CD4-positive, CD25-positive, alpha-beta regulatory T cell (primary cell): Measurements from ENCODE around the gene EMC8. TPM values are rescaled to one million over a fixed set of nuclear protein-coding genes. Genes with fewer than 3 reads are reported as not detected.
"Not testable (repeated sequence)": the region's sequence is repeated elsewhere in the genome, so short reads cannot be mapped to it uniquely, and the experiment has no call there.

Experiments used
- ATAC-seq, 2 donors: fragments of 150-1000 bp; cut with Tn5 transposase; one replicate each; pipeline ENCODE4 v1.10.0; 2021; ENCODE audit warnings: low read depth in 2 of 2, moderate number of reproducible peaks in 2 of 2, moderate library complexity in 1 of 2
- DNase-seq, 3 donors: peaks; one replicate each; pipeline versions ENCODE4 v3.0.0 to v3.0.0-alpha.2; 2012 to 2022; ENCODE audit warnings: mixed read lengths in 1 of 3
- H3K27ac ChIP-seq: one replicate; pipeline ENCODE4 v1.7.0; 2013; ENCODE audit warnings: mild to moderate bottlenecking, low read length; ENCODE audit not compliant: insufficient read depth, poor library complexity, severe bottlenecking
- H3K27me3 ChIP-seq: one replicate; pipeline ENCODE4 v1.7.0; 2013; ENCODE audit warnings: low read length; ENCODE audit not compliant: control insufficient read depth, insufficient read depth
- H3K36me3 ChIP-seq: one replicate; pipeline ENCODE4 v1.7.0; 2013; ENCODE audit warnings: mild to moderate bottlenecking, low read length, moderate library complexity; ENCODE audit not compliant: control insufficient read depth, insufficient read depth
- H3K4me1 ChIP-seq: 2 replicates; pipeline ENCODE4 v1.7.0; 2013; ENCODE audit warnings: mild to moderate bottlenecking, low read length; ENCODE audit not compliant: insufficient read depth, control insufficient read depth, poor library complexity, severe bottlenecking
- H3K4me3 ChIP-seq: one replicate; pipeline ENCODE4 v1.7.0; 2013; ENCODE audit warnings: low read depth, mild to moderate bottlenecking, low read length, moderate library complexity
- H3K9me3 ChIP-seq, 2 experiments: 1 replicate in 1 of 2; 2 replicates in 1 of 2; pipeline ENCODE4 v1.7.0; 2013; ENCODE audit warnings: low read length in 2 of 2, mild to moderate bottlenecking in 1 of 2, moderate library complexity in 1 of 2; ENCODE audit not compliant: control insufficient read depth in 2 of 2
- H3K27ac Mint-ChIP-seq, 3 donors: one replicate each; pipeline ENCODE4 v1.8.0; 2020 to 2022; ENCODE audit warnings: mild to moderate bottlenecking in 3 of 3, mixed read lengths in 3 of 3, moderate library complexity in 2 of 3
- H3K27me3 Mint-ChIP-seq: one replicate; pipeline ENCODE4 v1.8.0; 2022; ENCODE audit warnings: mild to moderate bottlenecking, mixed read lengths
- H3K36me3 Mint-ChIP-seq: one replicate; pipeline ENCODE4 v1.8.0; 2020; ENCODE audit warnings: mixed read lengths
- H3K4me1 Mint-ChIP-seq, 4 donors: one replicate each; pipeline ENCODE4 v1.8.0; 2020 to 2022; ENCODE audit warnings: mixed read lengths in 4 of 4, mild to moderate bottlenecking in 1 of 4
- H3K4me3 Mint-ChIP-seq, 4 donors: one replicate each; pipeline ENCODE4 v1.8.0; 2020 to 2022; ENCODE audit warnings: mild to moderate bottlenecking in 4 of 4, mixed read lengths in 4 of 4, moderate library complexity in 3 of 4
- H3K9me3 Mint-ChIP-seq, 7 donors: one replicate each; pipeline ENCODE4 v1.8.0; 2020 to 2022; ENCODE audit warnings: mixed read lengths in 7 of 7, mild to moderate bottlenecking in 3 of 7, moderate library complexity in 2 of 7
- polyA plus RNA-seq, 4 donors: library from polyadenylated mRNA; unstranded; fragments of 300-500 nt; fragmentation: Illumina TruSeq; gene quantifications; one replicate each; pipeline ENCODE4 v1.2.3, GENCODE V29; 2021
- total RNA-seq: library from RNA; stranded (reverse); gene quantifications from one replicate; pipeline ENCODE4 v1.2.3, GENCODE V29; 2022

The EMC8 gene
- total and polyA plus RNA-seq, 5 donors from 2014 or later, result 23.7 to 36.9 (median 28.8) TPM

DNA sequence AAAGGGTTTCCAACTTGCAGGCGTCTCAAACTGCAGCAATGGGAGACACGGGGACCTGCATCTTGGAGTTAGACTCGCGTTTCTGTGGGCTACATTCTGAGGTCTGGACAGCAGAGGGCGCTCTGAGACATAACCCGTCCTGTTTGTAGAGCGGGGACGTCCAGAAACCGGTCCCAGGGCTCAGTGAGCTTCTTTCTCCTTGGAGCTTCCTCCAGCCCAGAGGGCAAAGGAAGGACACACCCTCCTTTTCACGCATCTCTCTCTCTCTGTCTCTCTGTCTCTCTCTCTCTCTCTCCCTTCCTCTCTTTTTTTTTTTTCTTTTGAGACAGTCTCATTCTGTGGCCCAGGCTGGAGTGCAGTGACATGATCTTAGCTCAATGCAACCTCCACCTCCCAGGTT, 19.9 kb upstream of the EMC8 start:
- Histone ChIP-seq H3K9me3 (no peaks in the 10 kb centered on the region), H3K4me1 (no peaks in the 10 kb centered on the region), H3K36me3 (no peaks in the 10 kb centered on the region), H3K27me3 (no peaks in the 10 kb centered on the region), H3K27ac (no peak overlapping the region), H3K4me3 (no peak overlapping the region)
- no peaks in the 10 kb centered on the region for H3K36me3 Mint-ChIP-seq
- peak overlapping the region in 2 of 4 donors; percentile 4 to 38 for H3K4me3 Mint-ChIP-seq
- no peak overlapping the region for H3K27ac Mint-ChIP-seq
- H3K9me3 Mint-ChIP-seq, result no peaks in the 10 kb centered on the region
- ATAC-seq (peak; percentile 56), DNase-seq (peak; percentile 64 to 80 (median 72))
- H3K4me1 Mint-ChIP-seq, result peaks cover 0 to 6% (median 0%) of the 10 kb centered on the region in 4 donors
- peaks cover 16% of the 10 kb centered on the region for H3K27me3 Mint-ChIP-seq

DNA sequence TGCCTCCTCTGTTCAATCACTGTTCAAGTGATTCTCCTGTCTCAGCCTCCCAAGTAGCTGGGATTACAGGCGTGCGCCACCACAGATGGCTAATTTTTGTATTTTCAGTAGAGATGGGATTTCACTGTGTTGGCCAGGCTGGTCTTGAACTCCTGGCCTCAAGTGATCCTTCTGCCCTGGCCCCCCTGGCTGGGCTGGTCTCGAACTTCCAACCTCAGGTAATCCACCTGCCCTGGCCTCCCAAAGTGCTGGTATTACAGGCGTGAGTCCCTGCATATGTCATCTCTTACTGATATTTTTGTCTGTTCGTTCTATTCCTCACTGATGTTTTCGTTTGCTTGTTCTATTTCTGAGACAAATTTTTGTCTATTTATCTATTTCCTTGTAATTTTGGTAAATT, 17.9 kb upstream of the EMC8 start:
- H3K27ac ChIP-seq, H3K4me1 ChIP-seq, H3K27ac Mint-ChIP-seq, H3K9me3 ChIP-seq, H3K9me3 Mint-ChIP-seq, ATAC-seq, H3K36me3 Mint-ChIP-seq, H3K36me3 ChIP-seq, H3K27me3 ChIP-seq, DNase-seq, H3K4me3 Mint-ChIP-seq, H3K4me3 ChIP-seq, H3K4me1 Mint-ChIP-seq: not testable (repeated sequence)
- peaks cover 25% of the 10 kb centered on the region for H3K27me3 Mint-ChIP-seq

DNA sequence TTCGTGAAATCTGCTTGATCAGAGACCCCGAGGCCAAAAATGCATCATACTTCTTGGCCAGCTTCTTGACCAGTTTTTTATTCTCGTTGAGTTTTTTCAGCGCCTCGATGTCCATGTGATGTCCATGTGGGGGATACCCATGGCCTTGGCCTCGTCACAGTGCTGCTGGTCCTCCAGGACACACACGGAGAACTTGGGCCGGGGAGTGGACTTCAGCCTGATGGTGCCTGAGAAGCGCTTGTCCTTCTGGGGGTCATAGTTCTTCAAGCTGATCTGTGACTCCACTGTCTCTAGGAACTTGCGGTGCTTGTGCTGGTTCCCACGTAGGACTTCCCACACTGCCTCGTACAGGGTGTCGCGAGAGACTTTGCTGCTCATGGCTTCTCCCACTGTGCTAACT, 16.8 kb upstream of the EMC8 start:
- H3K4me3 Mint-ChIP-seq, result no peak overlapping the region
- ATAC-seq (no peak), DNase-seq (no peak)
- H3K27ac Mint-ChIP-seq, result no peak overlapping the region
- Histone ChIP-seq H3K27ac (no peak overlapping the region), H3K9me3 (no peaks in the 10 kb centered on the region), H3K4me1 (no peaks in the 10 kb centered on the region), H3K4me3 (no peak overlapping the region), H3K36me3 (no peaks in the 10 kb centered on the region), H3K27me3 (no peaks in the 10 kb centered on the region)
- H3K36me3 Mint-ChIP-seq, result no peaks in the 10 kb centered on the region
- H3K4me1 Mint-ChIP-seq, result peaks cover 0 to 6% (median 0%) of the 10 kb centered on the region in 4 donors
- no peaks in the 10 kb centered on the region for H3K9me3 Mint-ChIP-seq
- peaks cover 27% of the 10 kb centered on the region for H3K27me3 Mint-ChIP-seq

DNA sequence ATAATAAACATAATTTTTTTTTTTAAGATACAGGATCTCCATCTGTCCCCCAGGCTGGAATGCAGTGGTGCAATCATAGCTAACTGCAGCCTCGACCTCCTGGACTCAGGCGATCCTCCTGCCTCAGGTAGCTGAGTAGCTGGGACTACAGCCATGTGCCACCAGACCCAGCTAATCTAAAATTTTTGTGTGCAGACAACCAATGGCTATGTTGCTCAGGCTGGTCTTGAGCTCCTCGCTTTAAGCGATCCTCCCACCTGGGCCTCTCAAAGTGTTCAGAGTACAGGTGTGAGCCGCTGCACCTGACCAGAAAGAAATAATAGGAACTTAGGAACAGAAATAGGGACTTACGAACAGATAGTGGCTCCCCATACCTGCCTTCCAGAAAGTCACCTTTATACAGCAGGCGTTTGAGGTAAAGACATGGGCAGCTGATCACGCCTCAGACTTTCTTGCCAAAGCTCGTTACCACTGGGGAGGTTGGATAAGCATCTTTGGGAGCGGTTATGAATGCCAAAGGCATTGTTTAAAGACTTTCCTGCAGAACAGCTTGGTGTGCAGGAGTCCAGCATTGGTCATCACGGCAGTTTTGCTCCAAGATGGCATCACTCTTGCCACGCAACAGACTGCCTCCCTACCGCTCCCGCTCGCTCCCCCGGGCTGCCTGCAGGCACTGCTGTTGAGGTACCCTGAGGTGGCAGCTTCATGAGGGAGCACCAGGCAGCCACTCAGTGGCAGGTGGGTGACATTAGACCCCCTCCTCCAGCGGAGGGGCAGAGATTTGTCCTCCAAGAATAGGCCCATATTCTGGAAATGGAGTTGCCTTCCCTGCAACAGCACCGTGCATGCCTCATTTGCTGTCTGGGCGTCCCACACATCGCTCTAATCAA, 13.7 kb upstream of the EMC8 start:
- H3K4me3 Mint-ChIP-seq, result no peak overlapping the region
- H3K9me3 Mint-ChIP-seq, result peaks cover 0 to 1% (median 0%) of the 10 kb centered on the region in 7 donors
- ATAC-seq, result no peak
- H3K4me3 ChIP-seq, result no peak overlapping the region
- no peak overlapping the region for H3K27ac ChIP-seq
- no peaks in the 10 kb centered on the region for H3K4me1 ChIP-seq
- H3K27ac Mint-ChIP-seq, result no peak overlapping the region
- H3K9me3 ChIP-seq, result no peaks in the 10 kb centered on the region
- peaks cover 22% of the 10 kb centered on the region for H3K27me3 Mint-ChIP-seq
- peaks cover 4% of the 10 kb centered on the region for H3K36me3 Mint-ChIP-seq
- no peaks in the 10 kb centered on the region for H3K27me3 ChIP-seq
- H3K4me1 Mint-ChIP-seq, result no peaks in the 10 kb centered on the region
- H3K36me3 ChIP-seq, result no peaks in the 10 kb centered on the region
- DNase-seq, result no peak

GRCh38 chr16:85812031-85812807, 12.9 kb upstream of the EMC8 start:
- Mint-ChIP-seq H3K9me3 (peaks cover 0 to 1% (median 0%) of the 10 kb centered on the region in 7 donors), H3K4me3 (no peak overlapping the region), H3K27ac (no peak overlapping the region), H3K4me1 (no peaks in the 10 kb centered on the region), H3K36me3 (peaks cover 4% of the 10 kb centered on the region), H3K27me3 (peaks cover 22% of the 10 kb centered on the region)
- Histone ChIP-seq H3K36me3 (peaks cover under 1% of the 10 kb centered on the region), H3K4me1 (no peaks in the 10 kb centered on the region), H3K27me3 (no peaks in the 10 kb centered on the region), H3K4me3 (no peak overlapping the region), H3K9me3 (no peaks in the 10 kb centered on the region), H3K27ac (no peak overlapping the region)
- ATAC-seq (no peak), DNase-seq (no peak)

- no peaks in the 10 kb centered on the region for H3K9me3 ChIP-seq
- H3K4me1 ChIP-seq, result no peaks in the 10 kb centered on the region
- H3K36me3 ChIP-seq, result peaks cover 15% of the 10 kb centered on the region
- peaks cover 16% of the 10 kb centered on the region for H3K36me3 Mint-ChIP-seq
- H3K27me3 ChIP-seq, result no peaks in the 10 kb centered on the region
- ATAC-seq, result no peak
- H3K9me3 Mint-ChIP-seq, result peaks cover 0 to 1% (median 0%) of the 10 kb centered on the region in 7 donors
- H3K27ac ChIP-seq, result no peak overlapping the region
- H3K4me3 ChIP-seq, result no peak overlapping the region
- peaks cover 0 to 2% (median 0%) of the 10 kb centered on the region in 4 donors for H3K4me1 Mint-ChIP-seq
- H3K4me3 Mint-ChIP-seq, result no peak overlapping the region
- H3K27me3 Mint-ChIP-seq, result peaks cover 13% of the 10 kb centered on the region
- DNase-seq, result no peak
- H3K27ac Mint-ChIP-seq, result no peak overlapping the region
These were observed 11.4 kb upstream of the EMC8 start for GRCh38 chr16:85810742-85811115.

GRCh38 chr16:85810097-85810741, 10.9 kb upstream of the EMC8 start:
- H3K4me1 ChIP-seq, result no peaks in the 10 kb centered on the region
- DNase-seq (no peak), ATAC-seq (peak in 1 of 2 donors; percentile 18)
- Mint-ChIP-seq H3K27me3 (peaks cover 13% of the 10 kb centered on the region), H3K4me1 (peaks cover 0 to 5% (median 1%) of the 10 kb centered on the region in 4 donors), H3K36me3 (peaks cover 21% of the 10 kb centered on the region), H3K4me3 (peak overlapping the region in 1 of 4 donors; percentile 38), H3K9me3 (peaks cover 0 to 1% (median 0%) of the 10 kb centered on the region in 7 donors), H3K27ac (peak overlapping the region in 1 of 3 donors; percentile 64)
- no peak overlapping the region for H3K27ac ChIP-seq
- H3K9me3 ChIP-seq, result no peaks in the 10 kb centered on the region
- H3K27me3 ChIP-seq, result no peaks in the 10 kb centered on the region
- H3K4me3 ChIP-seq, result no peak overlapping the region
- H3K36me3 ChIP-seq, result peaks cover 21% of the 10 kb centered on the region
